Forelimb muscle (tissue), 1 donor: ENCODE results near the gene RHPN2. TPM values are rescaled to one million over a fixed set of nuclear protein-coding genes. Genes with fewer than 3 reads are reported as not detected.
"Not testable (repeated sequence)": the region's sequence is repeated elsewhere in the genome, so short reads cannot be mapped to it uniquely, and the experiment has no call there.

ENCODE experiments used
- DNase-seq: peaks from one replicate; pipeline ENCODE4 v3.0.0-alpha.2; 2013; ENCODE audit warnings: low read depth
- polyA plus RNA-seq: library from polyadenylated mRNA; unstranded; fragments of 120-200 nt; gene quantifications from one replicate; pipeline ENCODE4 v1.2.1, GENCODE V29; 2013; ENCODE audit not compliant: insufficient read length

RHPN2 gene
- polyA plus RNA-seq, 1 donor: 2.1 TPM

DNA sequence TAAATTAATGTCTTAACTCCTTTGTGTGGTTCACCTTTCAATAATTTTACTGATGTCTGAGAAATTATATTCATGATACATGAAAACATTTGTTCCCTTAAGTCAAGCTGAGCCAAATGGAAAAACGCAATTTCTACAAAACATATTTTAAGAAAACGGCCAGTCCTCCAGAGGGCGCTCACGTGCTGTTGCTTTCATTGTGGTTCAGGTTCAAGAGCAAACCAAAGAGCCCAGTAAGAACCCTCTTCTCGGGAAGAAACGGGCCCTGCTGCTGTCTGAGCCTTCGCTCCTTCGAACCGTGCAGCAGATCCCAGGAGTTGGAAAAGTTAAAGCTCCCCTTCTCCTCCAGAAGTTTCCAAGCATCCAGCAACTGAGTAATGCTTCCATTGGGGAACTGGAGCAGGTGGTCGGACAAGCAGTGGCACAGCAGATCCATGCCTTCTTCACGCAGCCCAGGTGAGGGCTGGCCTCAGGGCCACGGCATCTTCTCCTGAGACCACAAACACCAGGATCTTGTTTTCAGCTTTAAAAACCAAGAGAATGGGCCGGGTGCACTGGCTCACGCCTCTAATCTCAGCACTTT is 88.4 kb downstream of the RHPN2 start:
- no peak for DNase-seq

DNA sequence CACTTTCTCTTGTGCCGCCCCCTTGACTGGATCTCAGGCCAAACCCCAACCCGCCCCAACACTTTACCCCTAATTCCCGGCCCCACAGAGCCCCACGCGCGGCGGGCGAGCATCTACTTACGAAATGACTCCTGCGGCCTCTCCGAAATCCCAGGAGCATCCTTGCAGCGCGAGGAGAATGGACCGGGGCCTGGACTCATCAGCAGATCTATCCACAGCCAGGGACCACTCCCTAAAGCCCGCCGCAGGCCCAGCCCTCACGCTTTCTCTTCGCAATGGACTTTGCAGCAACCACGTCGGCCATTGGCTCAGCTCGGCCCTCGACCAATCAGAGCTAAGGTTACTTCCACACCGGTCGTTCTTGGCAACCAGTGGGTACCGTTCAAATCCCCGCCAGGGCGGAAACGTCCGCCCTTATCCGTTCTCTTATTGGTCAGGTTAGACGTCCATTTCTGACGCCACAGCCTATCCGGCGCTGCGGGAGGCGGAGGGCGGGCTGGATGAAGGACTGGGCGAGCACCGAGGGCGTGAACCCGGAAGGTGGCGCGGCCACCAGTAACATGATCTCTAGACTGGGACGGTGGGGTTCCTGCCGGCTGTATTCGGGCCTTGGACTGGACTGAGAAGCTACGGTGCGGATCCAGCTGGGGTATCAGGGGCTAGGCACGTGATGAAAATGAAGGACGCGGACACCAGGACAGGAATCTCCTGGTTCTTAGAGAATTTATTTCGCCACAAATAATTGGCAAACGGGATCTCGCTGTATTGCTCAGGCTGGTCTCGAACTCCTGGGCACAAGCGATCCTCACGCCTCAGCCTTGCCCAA is 92.8 kb downstream of the RHPN2 start, which contains the start of the genes CEP89 and FAAP24:
Gene CEP89, minus strand, starts transcription at position 244 of the 826 bp plus-strand sequence. Its CDS starts 84 bp downstream, at position 160.
Gene FAAP24, plus strand, starts transcription at position 528 of the 826 bp plus-strand sequence. CDS start 955 bp downstream, outside the sequence.
- peak; percentile 98 for DNase-seq

DNA sequence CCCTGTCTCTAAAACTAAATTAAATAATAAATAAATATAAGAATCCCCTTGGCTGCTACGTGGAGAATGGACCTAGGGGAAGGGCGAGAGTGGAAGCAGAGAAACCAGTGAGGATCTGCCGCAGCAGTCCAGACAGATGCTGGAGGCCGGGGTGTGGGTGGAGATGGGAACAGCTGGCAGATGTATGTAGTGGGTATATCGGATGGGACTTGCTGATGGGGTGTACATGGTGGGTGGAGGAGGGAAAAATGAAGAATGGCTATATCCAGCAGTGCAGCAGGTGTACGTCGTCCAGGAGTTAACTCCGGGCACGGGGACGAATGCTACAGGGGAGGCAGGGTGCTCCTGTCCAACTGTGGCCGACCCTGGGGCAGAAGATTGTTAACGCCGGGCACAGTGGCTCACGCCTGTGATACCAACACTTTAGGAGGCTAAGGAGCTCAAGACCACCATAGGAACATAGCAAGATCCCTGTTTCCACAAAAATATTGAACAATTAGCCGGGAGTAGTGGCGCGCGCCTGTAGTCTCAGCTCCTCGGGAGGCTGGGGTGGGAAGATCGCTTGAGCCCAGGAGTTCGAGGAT is 93.6 kb downstream of the RHPN2 start:
- DNase-seq: no peak

DNA sequence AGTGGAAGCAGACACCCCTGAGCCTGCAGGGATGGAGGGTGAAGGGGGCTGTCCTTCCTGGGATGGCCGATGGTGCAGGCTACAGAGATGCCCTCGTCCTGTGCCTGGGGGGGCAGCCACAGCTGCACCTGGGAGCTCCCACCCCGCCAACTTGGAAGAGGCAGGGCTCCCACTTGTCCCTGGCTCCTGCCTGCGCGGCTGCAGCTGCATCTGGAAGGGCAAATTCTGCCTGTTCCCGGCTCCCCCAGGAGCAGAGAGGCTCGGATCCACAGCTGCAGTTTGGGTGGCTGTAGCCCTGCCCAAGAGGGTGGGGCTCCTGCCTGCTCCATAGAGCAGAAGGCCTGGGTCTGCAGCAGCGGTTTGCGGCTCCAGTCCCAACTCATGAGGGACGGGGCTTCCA is 95.1 kb downstream of the RHPN2 start:
- no peak for DNase-seq

DNA sequence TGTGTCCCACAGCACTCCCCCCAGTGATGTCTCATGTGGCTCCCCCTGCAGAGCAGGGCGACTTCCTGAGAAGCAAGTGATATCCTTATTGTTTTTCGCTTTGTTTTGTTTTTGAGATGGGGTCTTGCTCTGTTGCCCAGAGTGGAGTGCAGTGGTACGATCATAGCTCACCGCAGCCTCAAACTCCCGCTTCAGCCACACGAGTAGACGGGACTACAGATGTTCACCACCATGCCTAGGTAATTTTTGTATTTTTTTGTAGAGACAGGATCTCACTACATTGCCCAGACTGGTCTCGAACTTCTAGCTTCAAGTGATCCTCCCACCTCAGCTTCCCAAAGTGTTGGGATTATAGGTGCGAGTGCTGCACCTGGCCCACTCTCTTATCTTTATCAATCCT is 97.9 kb downstream of the RHPN2 start:
- DNase-seq: no peak

DNA sequence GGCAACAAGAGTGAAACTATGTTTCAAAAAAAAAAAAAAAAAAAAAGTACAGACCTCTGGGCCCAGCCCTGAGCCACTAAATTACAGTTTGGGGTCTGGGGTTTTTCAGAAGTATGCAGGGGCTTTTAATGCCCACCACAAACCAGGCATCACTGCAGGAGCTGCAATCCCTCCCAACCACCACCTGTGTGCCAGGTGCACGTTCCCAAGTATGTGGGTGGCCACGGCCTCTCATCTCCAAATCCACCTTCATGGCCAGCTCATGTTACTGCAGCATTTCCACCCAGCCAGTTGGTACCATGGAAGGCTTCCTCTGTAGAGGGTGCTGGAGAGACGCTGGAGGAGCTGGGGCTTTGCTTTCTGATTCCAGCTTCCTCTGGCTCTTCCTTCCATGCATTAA is 119.4 kb downstream of the RHPN2 start:
- no peak for DNase-seq

DNA sequence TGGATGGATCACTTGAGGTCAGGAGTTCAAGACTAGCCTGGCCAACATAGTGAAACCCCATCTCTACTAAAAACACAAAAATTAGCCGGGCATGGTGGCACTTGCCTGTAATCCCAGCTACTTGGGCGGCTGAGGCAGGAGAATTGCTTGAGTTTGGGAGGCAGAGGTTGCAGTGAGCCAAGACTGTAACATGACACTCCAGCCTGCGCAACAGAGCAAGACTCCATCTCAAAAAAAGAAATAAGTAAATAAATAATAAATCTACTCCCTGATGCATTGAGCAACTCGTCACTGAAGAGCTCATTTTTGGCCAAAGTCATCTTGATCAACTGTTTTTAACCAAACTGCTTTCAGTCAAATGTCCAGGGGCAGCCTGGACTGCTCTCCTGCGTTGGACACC is 123.4 kb downstream of the RHPN2 start:
- DNase-seq: not testable (repeated sequence)

DNA sequence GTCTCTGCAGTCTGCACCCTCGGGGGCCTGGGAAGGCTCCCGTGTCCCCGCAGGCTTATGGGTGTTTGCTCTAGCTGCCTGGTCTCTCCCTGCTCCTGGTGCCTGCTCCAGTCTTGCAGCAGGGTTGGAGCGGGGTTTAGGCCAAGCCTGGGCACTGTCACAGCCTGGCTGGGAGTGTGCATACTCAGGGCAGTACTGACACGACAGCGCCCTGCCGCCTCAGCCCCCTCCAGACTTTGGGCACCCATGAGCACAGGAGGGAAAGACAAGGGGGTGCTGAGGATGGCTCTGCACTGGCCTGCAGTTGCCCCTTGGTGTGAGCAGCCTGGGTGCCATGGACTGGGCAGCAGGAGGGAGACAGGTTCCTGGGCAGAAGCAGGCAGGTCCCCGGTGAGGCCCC is 128.6 kb downstream of the RHPN2 start:
- no peak for DNase-seq

DNA sequence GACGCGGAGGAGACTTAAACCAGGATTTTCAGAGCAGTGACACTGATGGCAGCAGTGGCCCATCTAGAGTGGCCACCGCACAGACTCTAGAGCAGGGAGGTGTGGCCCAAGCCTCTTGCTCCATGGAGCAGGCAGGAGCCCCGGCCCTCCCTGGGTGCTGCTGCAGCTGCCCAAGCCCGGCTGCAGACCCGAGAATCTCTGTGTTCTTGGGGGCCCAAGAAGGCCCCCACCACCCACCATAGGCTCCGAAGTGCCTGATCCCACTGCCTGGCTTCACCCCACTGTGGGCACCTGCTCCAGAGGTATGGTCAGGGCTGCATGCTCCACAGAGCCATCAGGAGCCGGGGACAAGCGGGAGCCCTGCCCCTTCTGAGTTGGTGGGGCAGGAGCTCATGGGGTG is 129.1 kb downstream of the RHPN2 start:
- no peak for DNase-seq

DNA sequence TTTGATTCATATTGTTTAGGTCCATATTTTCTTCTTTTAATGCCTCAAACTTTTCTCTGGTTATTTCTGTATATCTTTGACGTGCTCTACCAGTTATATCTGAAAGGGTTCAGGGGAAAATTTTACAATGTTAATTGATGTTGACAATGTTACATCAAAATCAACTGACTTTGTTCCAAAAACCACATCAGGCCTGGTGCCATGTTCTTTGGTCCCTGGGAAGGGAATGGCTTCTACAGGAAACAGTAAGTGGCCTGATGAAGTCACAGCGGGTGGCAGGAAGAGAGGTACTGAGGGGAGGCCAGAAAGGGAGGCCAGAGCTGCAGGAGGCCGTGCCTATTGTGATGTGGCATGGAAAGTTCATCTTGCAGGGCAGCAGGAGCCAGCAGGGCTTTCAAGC is 131.1 kb downstream of the RHPN2 start:
- no peak for DNase-seq

DNA sequence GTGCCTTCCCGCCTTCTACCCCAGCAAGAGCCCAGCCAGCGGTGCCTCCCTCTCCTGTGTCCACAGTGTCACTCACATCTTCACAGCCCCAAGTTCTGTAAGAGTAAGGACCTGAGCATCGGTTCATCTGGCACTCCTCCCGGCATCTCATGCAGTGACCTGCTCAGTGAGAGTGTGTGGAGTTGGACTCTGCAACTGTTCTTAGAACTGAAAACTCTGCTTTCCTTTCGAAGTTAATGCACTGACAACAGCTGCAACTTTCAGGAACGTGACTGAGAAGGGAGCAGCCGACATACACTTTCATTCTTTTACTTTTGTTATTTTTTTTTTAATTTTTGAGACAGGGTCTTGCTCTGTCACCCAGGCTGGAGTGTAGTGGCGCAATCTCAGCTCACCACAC is 134.1 kb downstream of the RHPN2 start:
- DNase-seq: no peak

DNA sequence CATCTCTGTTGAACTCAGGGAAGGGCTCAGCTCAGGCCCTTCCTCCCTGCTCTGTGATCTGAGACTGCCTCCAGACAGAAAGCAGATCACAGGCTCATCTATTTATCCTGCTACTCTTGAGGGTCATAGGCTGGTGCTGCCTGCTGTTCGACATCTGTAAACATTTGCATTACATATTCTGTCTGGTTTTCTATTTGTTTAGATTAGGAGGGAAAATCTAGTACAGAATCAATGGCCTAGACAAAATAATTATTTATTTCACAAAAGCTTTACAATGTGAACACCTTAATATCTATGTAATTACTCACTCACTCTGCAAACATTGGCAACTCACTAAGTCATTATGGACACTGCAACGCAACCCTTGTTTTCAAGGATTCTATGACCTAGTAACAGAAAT is 135.9 kb downstream of the RHPN2 start:
- no peak for DNase-seq

Other genes with a start within 250 kb of the RHPN2 start
- gene SLC7A9, start 195.1 kb downstream of the RHPN2 start, polyA plus RNA-seq: 0.62 TPM
- gene CEP89, start 92.9 kb downstream of the RHPN2 start, polyA plus RNA-seq: 17.0 TPM
- gene FAAP24, start 92.6 kb downstream of the RHPN2 start, polyA plus RNA-seq: 1.6 TPM
- gene GPATCH1, start 16.3 kb upstream of the RHPN2 start, polyA plus RNA-seq: 7.6 TPM
- 0.56 TPM for gene WDR88, start 67.2 kb upstream of the RHPN2 start, polyA plus RNA-seq
- gene LRP3, start 129.4 kb upstream of the RHPN2 start, polyA plus RNA-seq: 19.2 TPM
- 8.0 TPM for gene SLC7A10, start 161.0 kb upstream of the RHPN2 start, polyA plus RNA-seq
- gene CEBPA, start 237.6 kb upstream of the RHPN2 start, polyA plus RNA-seq: 4.4 TPM